Aorta (tissue), 5 donors: ENCODE measurements around the gene TMEM72. TPM values are rescaled to one million over a fixed set of nuclear protein-coding genes. Genes with fewer than 3 reads are reported as not detected.
A peak's percentile ranks its signal among the peaks of the same experiment; 100 is the strongest.

Experiments
- ATAC-seq: fragments of 200-7000 bp; cut with Tn5 transposase; one replicate; pipeline ENCODE4 v1.9.1; 2022; ENCODE audit warnings: moderate library complexity; ENCODE audit not compliant: low FRiP score
- DNase-seq, 2 donors: peaks; one replicate each; pipeline ENCODE4 v3.0.0-alpha.2; 2020
- H3K27ac ChIP-seq, 2 donors: one replicate each; pipeline ENCODE4 v1.5.1; 2013; ENCODE audit warnings: low read length in 2 of 2, mild to moderate bottlenecking in 2 of 2, moderate library complexity in 2 of 2, control low read depth in 1 of 2, inconsistent platforms in 1 of 2, low read depth in 1 of 2
- H3K27me3 ChIP-seq, 2 donors: one replicate each; pipeline ENCODE4 v1.6.1; 2013; ENCODE audit warnings: control low read depth in 1 of 2, low read length in 1 of 2, mild to moderate bottlenecking in 1 of 2, moderate library complexity in 1 of 2; ENCODE audit not compliant: insufficient read depth in 2 of 2, control insufficient read depth in 1 of 2
- H3K36me3 ChIP-seq, 2 donors: one replicate each; pipeline ENCODE4 v1.6.1; 2013; ENCODE audit warnings: control low read depth in 1 of 2, low read length in 1 of 2, mild to moderate bottlenecking in 1 of 2; ENCODE audit not compliant: insufficient read depth in 2 of 2, control insufficient read depth in 1 of 2
- H3K4me1 ChIP-seq, 2 donors: one replicate each; pipeline ENCODE4 v1.6.1; 2013; ENCODE audit warnings: low read length in 2 of 2, control low read depth in 1 of 2, mild to moderate bottlenecking in 1 of 2, moderate library complexity in 1 of 2; ENCODE audit not compliant: insufficient read depth in 2 of 2, control insufficient read depth in 1 of 2
- H3K4me3 ChIP-seq, 2 donors: one replicate each; pipeline ENCODE4 v1.5.1; 2013; ENCODE audit warnings: low read length in 2 of 2, control low read depth in 1 of 2, mild to moderate bottlenecking in 1 of 2
- H3K9me3 ChIP-seq: one replicate; pipeline ENCODE4 v1.6.1; 2013; ENCODE audit warnings: mild to moderate bottlenecking, low read length; ENCODE audit not compliant: control insufficient read depth
- WGBS, 2 donors: extraction: QIAGEN DNeasy Blood & Tissue Kit; methylation state at CpG; one replicate each; pipeline ENCODE4 v1.1.7; 2013; 5-methylcytosine and 5-hydroxymethylcytosine counted together
- intact Hi-C, 2 donors: fragments of 100-400 bp; cut with DNase I; formaldehyde crosslinking; loops; one replicate each; pipeline versions ENCODE4 v1.14.2 to v1.15.0; 2022
- polyA plus RNA-seq, 2 donors: library from polyadenylated mRNA; stranded (reverse); fragments of 200-250 nt; gene quantifications; one replicate each; pipeline ENCODE4 v1.2.3, GENCODE V29; 2013
- total RNA-seq, 2 donors: library from RNA; stranded (reverse); fragmentation: NEBNext Ultra II Directional; extraction: Animal tissue kit (Norgen Biotek cat#: 25700); gene quantifications; one replicate each; pipeline ENCODE4 v1.2.1, GENCODE V29; 2021
- donor health status: healthy with polysubstance abuse.
- donor health status: Bipolar disorder and iron deficiency.
- donor health status: DM: no; HTN: no; CAD: no.
- donor health status: DM: no; HTN: no; CAD: no.
- donor health status: DM: yes; HTN: yes; CAD: no.

The TMEM72 gene
- total and polyA plus RNA-seq, 4 donors = not detected

DNA sequence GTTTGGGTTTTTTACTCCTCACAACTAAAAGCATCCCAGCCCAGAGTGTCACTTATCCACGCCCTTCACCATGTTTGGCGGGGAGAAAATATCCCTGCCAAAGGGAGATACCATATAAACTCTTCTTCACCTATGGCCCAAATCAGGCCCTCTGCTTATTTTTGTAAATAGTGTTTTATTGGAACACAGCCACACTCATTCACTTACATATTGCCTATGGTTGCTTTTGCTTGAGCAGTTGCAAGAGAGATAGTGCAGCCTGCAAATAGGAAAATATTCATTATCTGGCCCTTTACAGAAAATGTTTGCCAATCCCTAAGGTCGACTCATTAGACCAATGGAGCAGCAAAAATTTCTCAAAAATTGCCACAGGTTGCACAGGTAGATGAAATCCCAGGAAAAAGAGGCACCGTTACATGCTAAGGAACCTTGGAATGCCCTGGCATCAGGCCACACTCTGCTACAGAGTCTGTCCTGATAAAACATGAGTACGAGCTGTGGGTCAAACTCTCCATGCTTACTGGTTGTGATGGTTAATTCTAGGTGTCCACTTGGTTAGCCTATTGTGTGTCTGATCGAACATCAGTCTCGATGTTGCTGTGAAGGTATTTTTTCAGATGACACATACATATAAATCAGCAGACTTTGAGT, 40.6 kb downstream of the TMEM72 start:
- Histone ChIP-seq H3K4me1 (no peaks in the 10 kb centered on the region), H3K4me3 (no peak overlapping the region), H3K27ac (no peak overlapping the region), H3K9me3 (no peaks in the 10 kb centered on the region), H3K36me3 (peaks cover 0 to 1% of the 10 kb centered on the region in 2 donors), H3K27me3 (no peaks in the 10 kb centered on the region)
- DNase-seq (no peak), ATAC-seq (no peak)
- WGBS, 2 donors = 84 to 87% methylated on average over 7 of the region's 7 CpGs
- intact Hi-C loops = no loop called here

DNA sequence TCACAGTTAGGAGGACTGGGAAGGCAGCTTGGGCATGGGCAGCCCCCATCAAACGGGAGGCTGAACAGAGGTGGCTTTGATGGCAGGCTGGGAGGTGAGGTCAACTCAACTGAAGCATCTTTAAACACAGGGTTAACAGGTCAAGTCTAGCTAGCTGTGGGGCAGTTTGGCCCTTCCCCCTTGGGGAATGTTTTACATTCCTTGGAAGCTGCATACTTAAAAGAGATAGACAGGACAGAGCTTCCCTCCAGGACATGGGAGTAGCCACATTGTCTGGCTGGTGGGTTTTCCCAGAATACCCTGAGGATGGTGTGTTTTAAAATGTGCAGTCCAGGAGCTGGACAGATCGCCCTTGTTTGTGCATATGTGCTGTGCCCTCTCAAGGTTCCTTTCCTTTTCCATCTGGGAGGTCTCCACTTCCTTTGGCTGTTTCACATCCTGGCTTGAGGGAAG, 41.7 kb downstream of the TMEM72 start:
- Histone ChIP-seq H3K27me3 (no peaks in the 10 kb centered on the region), H3K9me3 (no peaks in the 10 kb centered on the region), H3K4me1 (peaks cover 0 to 4% of the 10 kb centered on the region in 2 donors), H3K36me3 (peaks cover 0 to 2% of the 10 kb centered on the region in 2 donors), H3K27ac (no peak overlapping the region), H3K4me3 (no peak overlapping the region)
- no peak for DNase-seq
- ATAC-seq = no peak
- intact Hi-C loops = no loop called here
- 54 to 66% methylated on average over 2 of the region's 2 CpGs for WGBS, 2 donors

DNA sequence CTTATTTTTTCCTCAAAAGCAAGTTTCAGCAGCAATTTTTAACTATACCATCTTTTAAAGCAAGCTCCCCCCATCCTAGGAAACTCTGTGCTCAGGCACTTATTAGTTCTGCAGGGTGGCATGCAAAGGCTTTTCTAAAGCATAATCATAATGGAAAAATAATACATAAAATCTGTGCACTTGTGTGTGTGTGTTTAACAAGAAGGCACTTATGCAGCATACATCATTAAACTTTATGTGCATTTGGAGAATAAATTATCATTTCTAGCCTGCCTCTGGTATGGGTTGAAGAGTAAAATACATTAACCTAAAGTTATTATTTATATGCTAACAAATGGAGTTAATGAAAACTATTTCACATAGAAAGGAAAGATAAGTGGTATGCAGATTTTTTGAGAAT, 42.9 kb downstream of the TMEM72 start:
- DNase-seq (no peak), ATAC-seq (no peak)
- peaks cover 0 to 7% of the 10 kb centered on the region in 2 donors for H3K4me1 ChIP-seq

DNA sequence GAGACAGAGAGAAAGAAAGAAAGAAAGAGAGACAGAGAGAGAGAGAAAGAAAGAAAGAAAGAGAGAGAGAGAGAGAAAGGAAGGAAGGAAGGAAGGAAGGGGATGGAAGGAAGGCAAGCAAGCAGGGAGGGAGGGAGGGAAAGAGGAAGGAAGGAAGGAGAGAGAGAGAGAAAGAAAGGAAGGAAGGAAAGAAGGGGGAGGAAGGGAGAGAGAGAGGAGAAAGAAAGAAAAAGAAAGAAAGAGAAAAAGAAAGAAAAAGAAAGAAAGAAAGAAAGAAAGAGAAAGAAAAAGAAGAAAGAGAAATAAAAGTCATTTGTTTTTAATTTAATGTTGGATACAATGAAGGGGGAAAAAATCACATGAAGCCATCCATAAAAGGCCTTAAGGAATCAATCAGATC, 43.8 kb downstream of the TMEM72 start:
- H3K27me3 ChIP-seq = no peaks in the 10 kb centered on the region
- no peaks in the 10 kb centered on the region for H3K9me3 ChIP-seq
- no peak overlapping the region for H3K27ac ChIP-seq
- H3K36me3 ChIP-seq = peaks cover 0 to 2% of the 10 kb centered on the region in 2 donors
- intact Hi-C loops = no loop called here
- no peak overlapping the region for H3K4me3 ChIP-seq
- DNase-seq (no peak), ATAC-seq (no peak)
- peaks cover 0 to 7% of the 10 kb centered on the region in 2 donors for H3K4me1 ChIP-seq

More for the DNA sequence above, 42.9 kb downstream of the TMEM72 start:
- no peak overlapping the region for H3K27ac ChIP-seq
- H3K36me3 ChIP-seq = peaks cover 0 to 2% of the 10 kb centered on the region in 2 donors
- H3K27me3 ChIP-seq = no peaks in the 10 kb centered on the region
- no peaks in the 10 kb centered on the region for H3K9me3 ChIP-seq
- H3K4me3 ChIP-seq = no peak overlapping the region
- intact Hi-C loops = no loop called here

DNA sequence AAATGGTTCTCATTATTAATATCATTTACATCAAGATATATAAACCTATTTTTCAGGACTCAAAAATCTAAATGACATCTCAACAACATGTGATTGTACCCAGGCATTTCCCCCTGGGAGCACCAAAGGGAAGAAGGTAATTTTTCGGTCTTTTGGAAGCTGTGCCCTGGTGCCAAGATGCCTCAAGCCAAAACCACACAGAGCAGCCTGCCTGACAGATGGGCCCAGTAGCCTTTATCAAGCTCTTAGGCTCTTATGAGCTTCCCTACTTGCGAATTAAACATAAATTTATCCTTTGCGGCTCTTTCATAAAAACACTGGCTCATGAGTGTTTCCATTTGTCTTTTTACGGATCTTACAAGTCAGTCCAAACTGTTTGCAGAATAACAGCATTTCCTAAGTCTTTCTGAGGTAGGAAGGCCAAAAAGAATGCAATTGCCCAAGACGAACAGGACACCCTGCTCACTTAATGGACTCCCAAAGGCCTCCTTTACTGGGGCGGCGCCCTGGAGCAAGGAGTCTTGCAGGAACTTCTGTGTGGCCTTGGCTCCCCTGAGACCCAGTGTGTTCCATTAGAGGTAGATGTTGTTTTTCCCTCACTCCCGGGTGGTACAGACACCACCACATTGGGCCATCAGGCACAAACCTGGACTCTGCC, 44.4 kb downstream of the TMEM72 start:
- H3K4me3 ChIP-seq = no peak overlapping the region
- H3K27ac ChIP-seq = no peak overlapping the region
- DNase-seq (no peak), ATAC-seq (no peak)
- peaks cover 0 to 7% of the 10 kb centered on the region in 2 donors for H3K4me1 ChIP-seq
- peaks cover 0 to 2% of the 10 kb centered on the region in 2 donors for H3K36me3 ChIP-seq
- intact Hi-C loops = no loop called here
- no peaks in the 10 kb centered on the region for H3K9me3 ChIP-seq
- 80 to 81% methylated on average over 8 of the region's 8 CpGs for WGBS, 2 donors
- H3K27me3 ChIP-seq = no peaks in the 10 kb centered on the region

DNA sequence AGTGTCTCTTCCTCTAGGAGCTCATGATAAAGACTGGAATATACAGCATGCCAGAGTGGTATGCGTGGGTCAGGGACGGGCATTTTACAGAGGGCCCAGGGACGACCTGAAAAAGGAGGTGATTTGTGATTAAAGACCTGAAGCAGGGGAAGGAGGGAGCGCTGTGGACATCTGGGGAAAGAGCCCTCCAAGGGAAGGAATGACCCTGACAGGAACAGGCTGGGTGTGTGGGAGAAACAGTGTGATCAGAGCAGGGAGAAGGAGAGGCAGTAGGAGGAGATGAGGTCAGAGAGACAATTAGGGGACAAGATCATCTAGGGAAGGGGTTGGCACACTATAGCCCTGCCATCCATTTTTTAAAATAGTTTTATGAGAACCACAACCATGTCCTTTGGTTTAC, 45.1 kb downstream of the TMEM72 start:
- ATAC-seq (no peak), DNase-seq (no peak)
- Histone ChIP-seq H3K36me3 (peaks cover 0 to 2% of the 10 kb centered on the region in 2 donors), H3K4me3 (no peak overlapping the region), H3K4me1 (peaks cover 0 to 7% of the 10 kb centered on the region in 2 donors), H3K27me3 (no peaks in the 10 kb centered on the region), H3K27ac (no peak overlapping the region), H3K9me3 (no peaks in the 10 kb centered on the region)
- intact Hi-C loops = no loop called here
- WGBS, 2 donors = 93 to 96% methylated on average over 4 of the region's 4 CpGs

DNA sequence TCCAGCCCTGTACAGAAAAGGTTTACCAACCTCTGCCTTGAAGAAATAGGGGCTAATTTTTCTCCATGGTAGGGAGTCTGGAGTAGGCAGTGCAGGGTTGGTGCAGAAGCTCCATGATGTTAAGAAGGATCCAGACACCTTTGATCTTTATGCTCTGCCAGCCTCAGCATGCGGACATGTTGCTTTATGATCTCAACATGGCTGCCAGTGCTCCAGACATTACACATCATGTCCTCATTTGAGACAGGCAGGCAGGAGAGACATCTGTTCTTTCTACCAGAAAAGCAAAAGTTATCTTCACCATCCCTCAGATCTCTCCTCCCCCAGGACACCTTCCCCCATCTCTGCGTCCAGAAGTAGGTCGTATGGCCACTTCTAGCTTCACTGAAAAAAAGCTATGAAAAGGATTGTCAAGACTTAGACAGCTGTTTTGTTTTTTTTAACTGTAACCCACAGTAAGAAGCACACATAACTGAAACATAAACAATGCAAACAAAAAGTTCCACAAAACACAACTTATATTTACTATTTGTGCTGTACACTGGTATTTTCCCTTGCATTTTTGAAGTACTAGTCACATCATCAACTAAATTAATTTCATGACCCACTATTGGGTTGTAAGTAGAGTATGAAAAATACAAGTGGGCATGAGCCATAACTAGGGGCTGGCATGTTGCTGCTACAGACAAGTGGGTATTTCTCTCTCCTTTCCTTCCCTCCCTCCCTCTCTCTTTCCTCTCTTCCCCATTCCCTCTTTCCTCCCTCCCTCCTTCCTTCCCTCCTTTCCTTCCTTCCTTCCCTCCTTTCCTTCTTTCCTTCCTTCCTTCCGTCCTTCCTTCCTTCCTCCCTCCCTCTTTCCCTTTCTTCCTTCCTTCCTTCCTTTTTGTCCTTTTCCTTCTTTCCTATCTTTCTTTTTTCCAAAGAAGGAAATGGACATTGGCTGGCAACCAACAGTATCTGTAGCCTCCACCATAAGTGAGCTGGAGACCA, 45.9 kb downstream of the TMEM72 start:
- H3K36me3 ChIP-seq = peaks cover 0 to 2% of the 10 kb centered on the region in 2 donors
- no peak overlapping the region for H3K27ac ChIP-seq
- H3K9me3 ChIP-seq = no peaks in the 10 kb centered on the region
- no peaks in the 10 kb centered on the region for H3K27me3 ChIP-seq
- peaks cover 0 to 7% of the 10 kb centered on the region in 2 donors for H3K4me1 ChIP-seq
- WGBS, 2 donors = 96 to 100% methylated on average over 4 of the region's 4 CpGs
- H3K4me3 ChIP-seq = no peak overlapping the region
- ATAC-seq (no peak), DNase-seq (no peak)
- intact Hi-C loops = no loop called here

DNA sequence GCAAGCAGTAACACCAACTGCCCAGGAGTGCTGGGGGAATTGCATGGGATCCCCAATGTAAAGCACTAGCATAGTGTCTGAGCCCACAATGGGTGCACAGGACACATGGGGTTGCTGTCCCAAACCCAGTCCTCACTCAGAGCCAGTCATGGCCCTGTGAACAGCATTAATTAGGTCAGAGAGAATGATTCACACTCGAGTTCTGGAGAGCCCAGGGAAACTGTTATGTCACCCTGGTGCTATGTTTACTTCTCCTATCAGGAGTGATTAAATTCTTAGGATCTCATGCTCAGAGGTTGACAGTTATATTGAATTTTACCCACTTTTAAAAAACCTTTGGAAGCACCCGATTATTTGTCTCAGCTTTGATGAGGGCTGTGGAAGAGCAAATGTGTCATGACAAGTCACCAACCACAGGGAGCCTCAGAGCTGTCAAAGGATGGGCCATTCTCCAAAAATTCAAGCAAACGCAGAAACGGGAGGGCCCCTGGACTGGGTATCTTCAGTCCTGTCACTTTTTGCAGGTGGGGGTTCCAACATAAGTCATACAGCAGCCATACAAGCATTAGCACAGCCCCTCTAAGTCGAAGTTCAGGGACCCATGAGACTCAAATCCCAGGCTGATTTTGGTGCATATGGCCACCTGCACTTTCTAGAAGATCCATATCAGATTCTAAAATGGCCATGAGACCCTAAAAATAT, 47.2 kb downstream of the TMEM72 start:
- Histone ChIP-seq H3K36me3 (peaks cover 0 to 2% of the 10 kb centered on the region in 2 donors), H3K4me1 (peaks cover 0 to 7% of the 10 kb centered on the region in 2 donors), H3K9me3 (no peaks in the 10 kb centered on the region), H3K4me3 (peak overlapping the region; percentile 35 to 63), H3K27ac (no peak overlapping the region), H3K27me3 (no peaks in the 10 kb centered on the region)
- WGBS, 2 donors = 4 to 8% methylated on average over 5 of the region's 5 CpGs
- DNase-seq (no peak), ATAC-seq (no peak)
- intact Hi-C loops = loop anchor here in 1 of 2 donors (2.0 kb wide), 1 partner anchor 42 kb away; the partner anchor contains the start of gene ZNF22
